OCI-LY1 (cell line): ENCODE data around the gene NR3C1.
A peak's percentile ranks its signal among the peaks of the same experiment; 100 is the strongest.

ENCODE experiments used
- H2AFZ ChIP-seq: fragments of 200-600 bp; sonication (generic), shearing (Covaris generic); 2 replicates; pipeline ENCODE4 v1.6.0; 2014; ENCODE audit warnings: antibody characterized with exemption, mild to moderate bottlenecking, low read length
- H3F3A ChIP-seq: fragments of 200-600 bp; sonication (generic), shearing (Covaris generic); 2 replicates; pipeline ENCODE4 v1.6.0; 2014; ENCODE audit warnings: mild to moderate bottlenecking, antibody characterized with exemption, low read length, moderate library complexity; ENCODE audit not compliant: insufficient read depth
- H3K27ac ChIP-seq: fragments of 200-600 bp; sonication (generic); 2 replicates; pipeline ENCODE4 v1.5.1; 2014; ENCODE audit warnings: low read length, mixed run types, mild to moderate bottlenecking, low read depth; ENCODE audit not compliant: poor library complexity, severe bottlenecking
- H3K27me3 ChIP-seq: fragments of 200-600 bp; sonication (generic); 2 replicates; pipeline ENCODE4 v1.6.0; 2014; ENCODE audit warnings: antibody characterized with exemption, mild to moderate bottlenecking, low read length, moderate library complexity; ENCODE audit not compliant: insufficient read depth
- H3K36me3 ChIP-seq: fragments of 200-600 bp; sonication (generic); 2 replicates; pipeline ENCODE4 v1.6.1; 2014; ENCODE audit warnings: mild to moderate bottlenecking, antibody characterized with exemption, low read length, moderate library complexity, mixed read lengths; ENCODE audit not compliant: insufficient read depth
- H3K4me1 ChIP-seq: fragments of 200-600 bp; sonication (generic); 2 replicates; pipeline ENCODE4 v1.5.1; 2014; ENCODE audit warnings: mild to moderate bottlenecking, low read length, moderate library complexity; ENCODE audit not compliant: insufficient read depth, severe bottlenecking
- H3K4me2 ChIP-seq: fragments of 200-600 bp; sonication (generic), shearing (Covaris generic); 2 replicates; pipeline ENCODE4 v1.6.1; 2014; ENCODE audit warnings: low read length
- H3K4me3 ChIP-seq: fragments of 200-600 bp; sonication (generic); 2 replicates; pipeline ENCODE4 v1.5.1; 2014; ENCODE audit warnings: low read length, low read depth, mild to moderate bottlenecking, mixed read lengths; ENCODE audit not compliant: poor library complexity, severe bottlenecking
- H3K79me2 ChIP-seq: fragments of 200-600 bp; shearing (Covaris generic); 2 replicates; pipeline ENCODE4 v1.6.1; 2016; ENCODE audit warnings: mixed run types, low read length, mixed read lengths; ENCODE audit not compliant: insufficient read depth
- H3K9ac ChIP-seq: fragments of 200-600 bp; sonication (generic), shearing (Covaris generic); 2 replicates; pipeline ENCODE4 v1.6.1; 2014; ENCODE audit warnings: mild to moderate bottlenecking, low read length, mixed read lengths
- H3K9me2 ChIP-seq: fragments of 200-600 bp; sonication (generic), shearing (Covaris generic); 2 replicates; pipeline ENCODE4 v1.6.1; 2014; ENCODE audit warnings: low read depth, mild to moderate bottlenecking, low read length, mixed read lengths
- H3K9me3 ChIP-seq: fragments of 200-600 bp; shearing (Covaris generic); 2 replicates; pipeline ENCODE4 v1.6.1; 2014; ENCODE audit warnings: low read length, mixed read lengths
- H4K20me1 ChIP-seq: fragments of 200-600 bp; sonication (generic), shearing (Covaris generic); 2 replicates; pipeline ENCODE4 v1.6.0; 2016; ENCODE audit warnings: mild to moderate bottlenecking, low read length; ENCODE audit not compliant: insufficient read depth
- EZH2 ChIP-seq: fragments of 200-600 bp; sonication (generic), shearing (Covaris generic); IDR thresholded peaks from 2 replicates; pipeline ENCODE4 v1.8.0; 2017; ENCODE audit warnings: borderline replicate concordance, mixed run types, mild to moderate bottlenecking, antibody characterized with exemption, low read length, moderate library complexity, mixed read lengths
- TF ChIP-seq, protein P1 (sequence below): fragments of 200-600 bp; sonication (generic), shearing (Covaris generic); IDR thresholded peaks from 2 replicates; pipeline ENCODE4 v1.5.1; 2017; ENCODE audit warnings: mild to moderate bottlenecking, antibody characterized with exemption, low read length, moderate library complexity, mixed read lengths

NR3C1 gene

DNA sequence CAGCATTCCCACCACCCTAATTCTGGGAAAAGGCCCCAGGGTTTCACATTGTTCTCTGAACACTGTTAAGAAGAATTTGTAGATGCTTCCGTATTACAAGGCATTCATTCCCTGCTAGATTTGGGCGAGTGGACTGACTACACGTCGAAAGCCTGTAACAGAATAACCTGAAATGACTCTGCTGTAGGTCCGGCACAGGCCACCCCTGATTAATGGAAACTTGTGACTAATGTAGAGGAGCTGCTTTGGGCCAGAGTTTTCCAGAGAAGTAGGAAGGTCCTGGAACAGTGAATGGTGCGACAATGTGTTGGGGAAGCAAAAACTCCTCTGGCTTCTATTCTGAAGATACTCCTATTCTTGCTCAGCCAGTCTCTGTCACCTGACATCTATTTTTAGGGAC, 87.6 kb downstream of the NR3C1 start:
- Histone ChIP-seq H3K9me3 (no peaks in the 10 kb centered on the region), H3K36me3 (peaks cover 56% of the 10 kb centered on the region), H2AFZ (no peak overlapping the region), H3K4me2 (no peak overlapping the region; the same call in 1 of the 2 replicates), H3K4me3 (no peak overlapping the region), H3K9ac (no peak overlapping the region), H3F3A (no peaks in the 10 kb centered on the region), H3K9me2 (no peaks in the 10 kb centered on the region), H3K27ac (no peak overlapping the region), H3K4me1 (peaks cover 35% of the 10 kb centered on the region), H3K79me2 (peaks cover 80% of the 10 kb centered on the region), H3K27me3 (no peaks in the 10 kb centered on the region), H4K20me1 (no peaks in the 10 kb centered on the region)
- TF ChIP-seq, protein P1, sequence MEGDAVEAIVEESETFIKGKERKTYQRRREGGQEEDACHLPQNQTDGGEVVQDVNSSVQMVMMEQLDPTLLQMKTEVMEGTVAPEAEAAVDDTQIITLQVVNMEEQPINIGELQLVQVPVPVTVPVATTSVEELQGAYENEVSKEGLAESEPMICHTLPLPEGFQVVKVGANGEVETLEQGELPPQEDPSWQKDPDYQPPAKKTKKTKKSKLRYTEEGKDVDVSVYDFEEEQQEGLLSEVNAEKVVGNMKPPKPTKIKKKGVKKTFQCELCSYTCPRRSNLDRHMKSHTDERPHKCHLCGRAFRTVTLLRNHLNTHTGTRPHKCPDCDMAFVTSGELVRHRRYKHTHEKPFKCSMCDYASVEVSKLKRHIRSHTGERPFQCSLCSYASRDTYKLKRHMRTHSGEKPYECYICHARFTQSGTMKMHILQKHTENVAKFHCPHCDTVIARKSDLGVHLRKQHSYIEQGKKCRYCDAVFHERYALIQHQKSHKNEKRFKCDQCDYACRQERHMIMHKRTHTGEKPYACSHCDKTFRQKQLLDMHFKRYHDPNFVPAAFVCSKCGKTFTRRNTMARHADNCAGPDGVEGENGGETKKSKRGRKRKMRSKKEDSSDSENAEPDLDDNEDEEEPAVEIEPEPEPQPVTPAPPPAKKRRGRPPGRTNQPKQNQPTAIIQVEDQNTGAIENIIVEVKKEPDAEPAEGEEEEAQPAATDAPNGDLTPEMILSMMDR: no peak
- no peak for TF ChIP-seq EZH2

DNA sequence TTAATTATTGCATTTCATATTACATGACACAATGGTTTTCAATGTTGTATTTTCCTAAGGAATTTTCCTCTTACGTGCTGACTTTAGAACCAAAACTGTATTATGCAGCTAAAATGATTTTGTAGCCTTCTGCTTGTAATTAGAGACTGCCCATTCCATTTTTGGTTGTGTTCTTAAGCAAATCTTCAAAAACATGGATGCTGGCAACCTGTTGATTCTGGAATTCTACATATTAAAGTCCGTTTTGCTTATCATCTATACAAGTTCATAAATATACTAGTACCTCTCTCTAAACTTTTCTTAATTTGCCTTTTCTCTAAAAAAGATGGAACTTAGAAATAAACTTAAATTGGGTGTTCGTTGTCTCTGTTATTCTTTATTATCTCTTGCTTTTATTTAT, 88.3 kb downstream of the NR3C1 start:
- no peaks in the 10 kb centered on the region for H4K20me1 ChIP-seq
- no peak for TF ChIP-seq EZH2
- TF ChIP-seq, protein P1: no peak
- H3K4me1 ChIP-seq: peaks cover 35% of the 10 kb centered on the region
- H3K9me3 ChIP-seq: no peaks in the 10 kb centered on the region
- peaks cover 73% of the 10 kb centered on the region for H3K79me2 ChIP-seq
- no peak overlapping the region for H3K4me2 ChIP-seq
- H3K27ac ChIP-seq: no peak overlapping the region
- H3F3A ChIP-seq: no peaks in the 10 kb centered on the region
- H3K9me2 ChIP-seq: no peaks in the 10 kb centered on the region
- H3K4me3 ChIP-seq: no peak overlapping the region
- peaks cover 63% of the 10 kb centered on the region for H3K36me3 ChIP-seq
- no peaks in the 10 kb centered on the region for H3K27me3 ChIP-seq
- no peak overlapping the region for H2AFZ ChIP-seq
- H3K9ac ChIP-seq: no peak overlapping the region

DNA sequence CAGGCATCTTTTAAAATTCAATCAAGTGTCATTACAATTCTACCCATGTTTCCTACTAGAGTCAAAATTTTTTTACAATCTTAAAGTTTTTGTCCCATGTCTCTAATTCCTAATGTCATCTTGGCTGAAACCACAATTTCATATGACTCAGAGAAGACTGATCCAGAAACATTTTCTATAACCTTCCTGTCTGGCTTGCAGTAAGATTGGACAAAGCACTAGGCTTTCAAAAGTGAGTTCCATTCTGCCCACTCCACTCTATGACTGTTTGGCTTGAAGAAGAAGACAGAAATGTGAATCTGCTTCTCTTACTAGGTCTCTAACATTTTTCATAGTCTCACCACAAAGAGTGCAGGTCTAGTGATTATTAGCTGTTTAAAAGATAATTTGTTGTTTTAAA, 88.8 kb downstream of the NR3C1 start:
- no peak for TF ChIP-seq EZH2
- TF ChIP-seq, protein P1: no peak
- Histone ChIP-seq H3K4me1 (peaks cover 35% of the 10 kb centered on the region), H3K27me3 (no peaks in the 10 kb centered on the region), H3K4me2 (no peak overlapping the region), H3K79me2 (peaks cover 67% of the 10 kb centered on the region), H3K4me3 (no peak overlapping the region), H3K36me3 (peaks cover 69% of the 10 kb centered on the region), H3K9ac (no peak overlapping the region), H4K20me1 (no peaks in the 10 kb centered on the region), H3K9me2 (no peaks in the 10 kb centered on the region), H3K9me3 (no peaks in the 10 kb centered on the region), H2AFZ (no peak overlapping the region), H3F3A (no peaks in the 10 kb centered on the region), H3K27ac (peak overlapping the region; percentile 44)
